Raji (cell line): ENCODE measurements around the gene PPFIA1.
A peak's percentile ranks its signal among the peaks of the same experiment; 100 is the strongest.

Experiments
- POLR2A ChIP-seq: IDR thresholded peaks from 2 replicates; pipeline ENCODE4 v1.6.1; 2011; ENCODE audit warnings: low read depth, low read length, control low read depth; ENCODE audit not compliant: insufficient read depth

The PPFIA1 gene

GRCh38 chr11:70270104-70270876 lies at the start of gene PPFIA1:
PPFIA1 (plus strand) TSS chr11:70270690; CDS start chr11:70272173, 1,483 bp downstream.
- TF ChIP-seq POLR2A = peak; percentile 75

- TF ChIP-seq POLR2A = no peak
Observed at GRCh38 chr11:70220920-70221319, 49.6 kb upstream of the PPFIA1 start.

- TF ChIP-seq POLR2A = no peak
Observed at GRCh38 chr11:70225681-70226177, 44.8 kb upstream of the PPFIA1 start.

GRCh38 chr11:70226183-70226582 lies 44.3 kb upstream of the PPFIA1 start:
- no peak for TF ChIP-seq POLR2A

DNA sequence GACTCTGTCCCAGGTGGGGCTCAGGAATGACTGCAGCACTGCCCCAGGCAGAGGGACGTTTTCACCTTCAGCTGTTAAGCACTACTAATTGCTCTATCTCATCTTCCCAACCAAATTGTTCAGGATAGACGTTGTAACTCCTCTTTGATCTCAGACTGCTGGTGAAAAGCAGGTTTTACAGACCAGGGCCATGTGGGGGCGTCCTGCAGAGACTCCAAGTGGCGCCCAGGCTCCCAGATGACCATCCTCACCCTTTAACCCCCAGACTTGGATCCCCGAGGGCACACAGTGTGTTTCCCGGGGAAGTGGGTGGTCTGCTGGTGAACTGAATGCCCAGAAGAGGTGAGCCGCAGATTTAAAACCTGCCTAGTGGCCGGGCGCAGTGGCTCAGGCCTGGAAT lies 43.5 kb upstream of the PPFIA1 start:
- no peak for TF ChIP-seq POLR2A

DNA sequence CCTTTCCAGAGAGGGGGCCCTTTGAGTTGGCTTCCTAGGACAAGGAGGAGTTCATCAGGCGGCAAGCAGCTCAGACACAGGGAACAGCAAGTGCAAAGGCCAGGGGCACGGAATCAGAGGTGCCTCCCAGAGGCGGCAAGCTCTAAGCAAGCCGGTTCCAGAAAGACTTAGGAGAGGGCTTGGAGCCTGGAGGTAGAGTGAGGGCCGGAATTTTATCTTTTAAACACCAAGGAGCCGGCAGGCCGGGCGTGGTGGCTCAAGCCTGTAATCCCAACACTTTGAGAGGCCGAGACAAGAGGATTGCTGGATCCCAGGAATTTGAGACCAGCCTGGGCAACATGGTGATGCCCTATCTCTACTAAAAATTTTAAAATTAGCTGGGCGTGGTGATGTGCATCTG lies 40.8 kb upstream of the PPFIA1 start:
- TF ChIP-seq POLR2A = no peak

GRCh38 chr11:70230151-70230839 lies 40.2 kb upstream of the PPFIA1 start:
- no peak for TF ChIP-seq POLR2A

DNA sequence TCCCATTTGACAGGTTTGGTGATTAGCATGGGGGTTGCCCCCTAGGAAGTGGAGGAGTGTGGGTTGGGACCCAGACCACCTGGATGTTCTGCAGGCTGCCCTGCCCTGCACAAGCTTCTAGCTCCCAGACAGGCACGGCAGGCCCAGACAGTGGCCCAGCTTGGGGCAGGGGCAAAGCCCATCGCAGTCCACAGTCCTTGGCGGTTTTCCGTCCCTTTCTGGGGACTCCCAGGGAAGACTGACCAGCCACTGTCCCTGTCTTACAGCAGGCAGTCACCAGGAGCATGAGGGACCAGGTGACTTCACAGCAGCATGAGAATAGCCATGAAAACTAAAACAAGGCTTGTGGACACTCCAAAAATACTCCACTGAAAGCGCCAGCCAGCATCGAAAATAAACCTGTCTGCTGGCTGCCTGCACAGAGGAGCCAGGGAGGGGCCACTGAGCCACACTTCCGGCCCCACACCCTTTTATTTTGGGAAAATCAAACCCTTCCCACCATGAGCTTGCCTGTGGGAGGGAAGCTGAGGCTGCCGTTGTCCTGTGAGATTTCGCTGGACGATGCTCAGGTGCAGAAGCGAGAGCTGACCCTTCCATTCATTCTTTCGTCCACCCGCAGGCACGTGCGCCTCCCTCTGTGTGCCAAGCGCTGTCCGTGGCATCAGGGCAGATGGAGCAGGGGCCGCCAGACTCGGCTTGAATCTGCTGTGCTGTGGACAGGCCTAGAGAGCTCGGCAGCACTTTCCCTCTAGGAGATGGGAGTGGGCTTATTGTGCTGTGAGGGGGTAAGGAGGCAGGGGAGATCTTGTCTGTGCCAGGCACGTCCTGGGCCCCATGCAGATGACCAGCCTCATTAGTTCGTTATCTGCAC lies 39.4 kb upstream of the PPFIA1 start:
- TF ChIP-seq POLR2A = no peak

DNA sequence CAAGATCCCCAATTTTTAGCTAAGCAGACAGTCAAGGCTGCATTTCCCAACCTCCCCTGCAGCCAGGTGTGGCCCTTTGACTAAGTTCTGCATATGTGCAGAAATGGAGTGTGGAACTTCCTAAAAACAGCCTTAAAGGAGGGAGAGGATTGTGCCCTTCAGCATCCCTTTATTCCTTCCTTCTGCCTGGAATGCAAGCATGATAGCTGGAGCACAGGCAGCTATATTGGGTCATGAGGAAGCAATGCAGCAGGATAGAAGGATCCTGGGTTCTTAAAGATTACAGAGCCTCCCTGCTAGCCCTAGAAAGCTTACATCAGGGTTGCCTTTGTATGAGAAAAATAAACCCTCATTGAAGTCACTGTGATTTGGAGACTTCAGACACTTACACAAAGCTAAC lies 37.5 kb upstream of the PPFIA1 start:
- TF ChIP-seq POLR2A = no peak

GRCh38 chr11:70233511-70233934 lies 37.0 kb upstream of the PPFIA1 start:
- TF ChIP-seq POLR2A = no peak

- TF ChIP-seq POLR2A = no peak
Observed at GRCh38 chr11:70233962-70234361, 36.5 kb upstream of the PPFIA1 start.

GRCh38 chr11:70240337-70240736 lies 30.2 kb upstream of the PPFIA1 start:
- TF ChIP-seq POLR2A = no peak

DNA sequence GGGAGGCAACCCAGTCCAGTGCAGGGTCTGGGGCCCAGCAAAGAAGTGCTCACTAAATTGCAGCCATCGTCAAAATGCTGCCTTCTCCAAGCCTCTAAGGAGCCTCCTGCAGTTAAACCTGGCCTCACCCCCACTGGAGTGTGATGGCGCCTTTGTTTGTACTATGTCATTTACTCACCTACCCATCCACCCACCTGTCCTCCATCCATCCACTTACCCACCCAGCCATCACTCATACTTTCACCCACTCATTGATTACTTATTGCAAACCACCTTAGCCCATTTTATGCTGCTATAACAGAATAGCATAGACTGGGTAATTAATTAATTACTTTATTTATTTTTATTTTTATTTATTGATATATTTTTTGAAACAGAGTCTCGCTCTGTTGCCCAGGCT lies 28.8 kb upstream of the PPFIA1 start:
- TF ChIP-seq POLR2A = no peak

- TF ChIP-seq POLR2A = no peak
Observed at GRCh38 chr11:70242885-70243284, 27.6 kb upstream of the PPFIA1 start.

DNA sequence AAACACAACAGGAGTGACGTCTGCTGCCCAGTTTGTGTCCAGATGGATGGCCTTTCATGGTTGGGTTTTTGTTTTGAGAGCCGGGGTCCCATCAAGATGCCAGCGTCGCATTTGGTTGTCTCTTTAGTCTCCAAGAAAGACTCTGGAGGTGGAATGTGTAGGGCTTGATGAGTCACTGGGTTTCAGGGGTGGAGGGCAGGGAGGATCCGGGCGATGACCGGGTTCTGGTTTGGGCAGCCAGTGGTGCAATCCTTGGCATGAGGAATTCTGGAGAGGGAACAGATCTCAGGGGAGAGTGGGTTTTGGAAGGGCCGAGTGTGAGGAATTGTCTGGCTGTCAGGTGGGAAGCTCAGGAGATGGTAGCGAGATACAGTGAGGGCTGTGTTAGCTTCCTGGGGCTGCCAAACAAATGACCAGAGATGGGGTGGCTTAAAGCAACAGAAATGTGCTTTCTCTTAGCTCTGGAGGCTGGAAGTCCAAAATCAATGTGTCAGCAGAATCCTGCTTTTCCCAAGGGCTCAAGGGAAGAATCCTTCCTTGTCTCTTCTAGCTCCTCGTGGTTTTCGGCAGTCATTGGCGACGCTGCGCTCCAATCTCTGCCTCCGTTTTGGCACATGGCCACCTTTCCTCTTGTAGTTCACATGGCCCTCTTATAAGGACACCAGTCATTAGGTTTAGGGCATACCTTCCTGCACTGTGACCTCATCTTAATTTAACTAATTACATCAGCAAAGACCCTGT lies 26.4 kb upstream of the PPFIA1 start:
- TF ChIP-seq POLR2A = no peak

DNA sequence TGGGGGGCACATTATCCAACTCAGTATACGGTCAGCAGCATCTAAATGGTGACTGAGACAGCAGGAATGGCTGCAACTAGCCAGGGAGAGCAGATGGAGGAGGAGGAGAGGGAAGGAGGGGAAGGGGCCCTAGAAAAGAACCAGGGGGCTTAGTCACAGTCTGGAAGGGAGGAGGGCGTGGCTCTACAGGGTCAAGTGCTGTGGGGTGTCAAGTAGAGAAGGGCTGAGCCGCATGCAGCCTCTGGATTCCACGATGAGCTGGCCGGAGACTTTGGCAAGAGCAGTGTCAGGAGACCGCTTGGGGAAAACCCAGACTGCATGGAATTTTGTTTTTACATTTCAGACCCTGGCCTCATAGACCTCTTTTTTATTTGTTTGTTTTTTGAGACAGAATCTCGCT lies 25.8 kb upstream of the PPFIA1 start:
- no peak for TF ChIP-seq POLR2A
